Fibroblast of skin of left quadriceps (primary cell): ENCODE results near the gene PTPRN2.
"Not testable (repeated sequence)": the region's sequence is repeated elsewhere in the genome, so short reads cannot be mapped to it uniquely, and the experiment has no call there.

ENCODE experiments used
- DNase-seq, 2 experiments: peaks; one replicate each; pipeline ENCODE4 v3.0.0-alpha.2; 2013; ENCODE audit warnings: low read depth in 2 of 2

Gene PTPRN2

DNA sequence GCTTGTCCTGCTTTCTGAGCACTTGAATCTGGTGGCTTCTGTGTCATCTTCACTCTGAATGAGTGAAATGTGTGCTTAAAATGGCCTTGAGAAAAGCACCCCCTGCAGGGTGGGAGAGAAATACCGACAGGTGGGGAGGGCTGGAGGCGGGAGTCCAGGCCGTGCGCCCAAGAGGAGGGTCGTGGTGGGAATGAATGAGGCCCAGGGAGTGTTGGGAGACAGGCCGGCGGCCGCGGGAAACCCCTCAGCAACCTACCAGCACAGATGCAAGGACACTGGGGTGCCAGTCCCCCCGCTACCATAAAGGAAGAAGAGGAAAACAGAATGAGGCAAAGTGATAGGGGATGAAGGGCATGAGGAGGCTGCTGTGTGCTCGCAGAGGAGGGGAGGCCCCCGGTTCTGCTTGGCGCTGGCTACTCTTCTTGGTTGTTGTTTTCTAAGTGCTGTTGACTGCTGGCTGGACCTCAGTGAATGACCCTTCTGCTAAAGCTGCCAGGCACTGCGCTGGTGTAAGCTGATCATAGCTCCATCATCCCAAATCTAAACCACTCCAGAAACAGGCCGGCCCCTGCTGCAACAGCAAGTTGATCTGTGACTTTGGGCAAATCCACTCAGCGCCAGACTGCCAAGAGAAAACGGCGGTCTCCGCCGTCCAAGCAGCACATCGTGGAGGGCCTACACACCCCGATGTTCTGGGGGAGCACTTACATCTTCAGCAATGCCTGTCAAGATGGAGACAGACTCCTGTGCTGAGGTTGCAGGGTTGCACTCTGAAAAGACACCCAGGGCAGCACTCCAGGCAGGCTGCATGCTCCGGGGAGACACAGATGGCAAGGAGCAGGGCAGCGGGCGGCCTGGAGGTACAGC, 872.3 kb downstream of the PTPRN2 start:
- no peak for DNase-seq

DNA sequence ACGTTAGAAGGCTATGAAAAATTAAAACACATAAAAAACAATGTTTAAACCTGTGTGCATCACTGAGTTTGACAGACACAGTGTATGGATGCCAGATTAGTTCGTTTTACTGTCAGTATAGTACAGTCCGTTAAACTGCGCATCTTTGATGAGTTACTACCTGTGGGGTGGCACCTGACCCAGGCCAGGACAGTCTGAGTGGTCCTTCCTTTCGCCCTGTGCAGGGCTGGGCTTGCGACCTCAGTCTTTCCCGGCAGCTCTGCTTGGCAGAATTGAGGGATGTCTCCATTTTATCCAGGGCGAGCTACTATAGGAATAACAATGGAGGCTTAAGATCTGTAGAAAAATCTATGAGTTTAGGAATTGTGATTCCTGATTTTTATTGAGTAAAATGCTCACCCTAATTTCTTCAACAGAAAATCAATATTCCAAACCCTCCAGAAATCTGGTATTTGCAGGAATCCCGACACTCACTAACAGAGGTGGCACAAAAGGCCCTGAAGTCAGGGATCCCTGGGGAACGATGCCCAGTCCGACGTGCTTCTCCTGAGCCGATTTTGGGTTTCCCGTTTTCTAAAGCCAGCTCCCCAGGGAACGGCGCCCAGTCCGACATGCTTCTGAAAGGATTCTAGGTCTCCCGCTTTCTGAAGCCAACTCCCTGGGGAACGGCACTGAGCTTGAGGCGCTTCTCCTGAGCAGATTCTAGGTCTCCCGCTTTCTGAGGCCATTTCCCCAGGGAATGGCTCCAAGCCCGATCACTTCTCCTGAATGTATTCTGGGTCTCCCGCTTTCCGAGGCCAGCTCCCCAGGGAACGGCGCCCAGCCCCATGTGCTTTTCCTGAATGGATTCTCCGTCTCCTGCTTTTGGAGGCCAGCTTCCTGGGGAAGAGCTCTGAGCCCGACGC, 873.2 kb downstream of the PTPRN2 start:
- DNase-seq = no peak

DNA sequence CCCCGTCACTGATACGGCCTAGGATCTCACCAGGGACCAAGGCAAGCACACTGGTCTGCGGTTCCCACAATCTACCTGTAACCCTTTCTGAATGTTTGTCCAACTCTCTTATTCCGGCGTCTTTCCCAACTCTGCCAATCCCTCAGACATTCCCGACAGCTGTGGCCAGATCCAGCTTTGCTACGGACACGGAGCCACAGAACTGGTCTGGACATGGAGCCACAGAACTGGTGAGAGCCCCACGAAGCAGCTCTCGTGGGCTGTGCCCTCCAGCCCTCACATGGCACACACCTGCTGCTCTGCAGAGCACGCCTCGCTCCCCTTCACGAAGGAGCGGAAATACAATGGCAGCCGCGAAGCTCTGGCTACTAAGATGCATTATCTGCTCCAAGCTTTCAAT, 874.0 kb downstream of the PTPRN2 start:
- DNase-seq = no peak

DNA sequence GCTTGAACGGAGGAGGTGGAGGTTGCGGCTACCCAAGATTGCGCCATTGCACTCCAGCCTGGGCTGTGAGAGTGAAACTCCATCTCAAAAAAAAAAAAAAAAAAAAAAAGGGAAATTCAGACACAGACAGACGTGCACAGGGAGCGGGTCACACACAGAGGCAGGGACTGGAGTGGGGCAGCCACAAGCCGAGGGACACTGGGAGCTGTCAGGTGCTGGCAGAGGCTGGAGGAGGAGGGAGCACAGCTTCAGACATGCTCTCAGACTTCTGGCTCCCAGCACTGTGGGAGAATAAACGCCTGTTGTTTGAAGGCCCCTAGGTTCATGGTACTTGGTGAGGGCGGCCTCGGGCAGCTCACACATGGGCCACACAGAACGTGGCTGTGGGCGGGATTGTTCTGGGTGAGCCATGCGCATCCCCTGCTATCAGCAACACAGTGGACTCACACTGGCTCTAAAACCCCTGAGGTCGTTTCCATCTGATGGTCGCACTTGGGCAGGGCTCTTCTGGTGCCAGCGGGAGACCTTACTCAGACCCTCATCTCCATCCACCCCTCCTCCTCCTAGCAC, 874.9 kb downstream of the PTPRN2 start:
- DNase-seq = no peak

DNA sequence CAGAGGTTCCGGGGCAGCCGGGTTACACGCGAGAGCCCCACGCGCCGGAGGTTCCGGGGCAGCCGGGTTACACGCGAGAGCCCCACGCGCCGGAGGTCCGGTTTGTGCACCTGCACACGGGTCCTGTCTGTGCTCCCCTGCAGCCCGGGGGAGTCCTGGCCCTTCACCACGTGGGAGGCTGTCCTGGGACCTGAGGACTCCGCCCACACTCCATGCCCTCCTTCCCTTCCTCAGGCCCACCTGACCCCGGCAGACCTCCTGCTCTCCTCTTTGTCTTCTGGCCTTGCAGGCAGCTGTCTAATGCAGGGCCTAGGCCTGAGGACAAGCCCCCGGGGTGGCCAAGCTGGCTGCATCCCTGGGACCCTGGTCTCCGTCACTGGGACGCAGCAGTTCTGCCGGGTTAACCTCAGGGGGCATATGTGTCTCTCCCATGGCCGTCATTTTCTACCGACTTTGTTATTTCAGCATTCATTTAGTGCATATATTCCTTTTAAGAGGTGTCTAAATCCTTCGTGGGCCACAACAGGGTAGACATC, 876.2 kb downstream of the PTPRN2 start:
- no peak for DNase-seq

DNA sequence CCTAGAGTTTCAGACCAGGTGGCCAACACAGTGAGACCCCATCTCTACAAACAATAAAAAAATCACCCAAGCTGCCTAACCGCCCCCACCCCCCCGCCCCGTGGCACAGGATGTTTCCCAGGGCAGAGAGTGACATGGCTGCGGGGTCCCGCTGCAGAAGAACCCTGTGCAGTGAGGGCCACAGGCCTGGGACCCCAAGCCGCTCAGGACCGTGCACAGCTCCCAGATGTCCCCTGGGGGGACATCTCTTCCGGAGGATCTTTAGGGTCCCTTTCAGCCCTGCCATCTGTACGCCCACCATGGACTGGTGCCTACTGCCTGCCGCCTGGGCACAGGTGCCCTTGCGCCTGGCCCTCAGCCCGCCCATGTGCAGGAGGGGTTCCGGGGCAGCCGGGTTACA, 877.2 kb downstream of the PTPRN2 start:
- no peak for DNase-seq

DNA sequence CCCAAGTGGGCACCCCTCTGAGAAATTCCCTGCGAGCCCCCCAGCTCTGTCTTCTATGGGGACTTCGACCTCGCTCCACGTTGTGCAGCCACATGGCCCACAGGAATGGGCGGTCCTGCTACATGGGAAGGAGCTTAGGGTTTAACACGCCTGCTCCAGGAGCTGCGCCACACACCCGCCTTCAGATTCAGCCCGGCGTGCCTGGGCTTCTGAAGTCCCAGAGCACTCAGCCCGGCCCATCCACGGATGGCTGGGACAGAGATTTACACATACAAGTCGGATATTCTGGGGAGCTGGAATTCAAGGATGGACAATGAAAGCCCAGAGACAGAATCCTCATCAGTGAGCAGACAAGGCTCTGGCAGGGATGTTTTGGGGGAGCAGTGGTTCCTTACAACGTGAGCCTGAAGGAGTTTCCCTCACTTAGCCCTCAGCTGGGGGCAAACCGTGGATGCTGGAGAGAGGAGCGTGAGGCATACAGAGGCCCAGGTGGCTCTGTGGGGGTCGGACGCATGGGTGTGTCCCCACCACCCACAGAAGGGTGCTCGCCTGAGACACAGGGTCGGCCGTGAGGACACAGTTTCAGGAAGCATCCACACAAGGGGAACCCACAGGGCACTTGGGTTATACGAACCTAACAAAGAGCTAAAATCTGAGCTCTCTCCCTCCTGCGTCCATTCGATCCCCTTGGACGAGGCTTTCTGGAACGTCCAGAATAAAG, 877.9 kb downstream of the PTPRN2 start:
- no peak for DNase-seq

DNA sequence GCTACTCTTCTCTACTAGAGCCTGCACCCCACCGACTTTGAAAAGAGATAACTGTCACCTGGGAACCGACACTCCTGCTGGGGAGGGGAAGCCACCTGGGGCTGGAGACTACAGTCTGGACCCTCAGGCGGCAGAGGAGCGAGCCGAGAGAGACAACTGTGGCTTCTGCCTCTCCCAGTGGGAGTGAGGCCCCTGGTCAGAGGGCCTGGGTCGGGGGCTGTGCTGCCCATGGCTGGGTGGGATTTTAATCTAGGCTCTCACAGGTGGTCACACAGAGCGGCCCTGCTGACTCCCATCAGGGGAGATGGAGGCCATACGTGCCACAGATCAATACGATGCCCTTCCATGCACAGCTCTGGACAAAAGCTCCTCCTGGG, 878.7 kb downstream of the PTPRN2 start:
- DNase-seq = no peak

DNA sequence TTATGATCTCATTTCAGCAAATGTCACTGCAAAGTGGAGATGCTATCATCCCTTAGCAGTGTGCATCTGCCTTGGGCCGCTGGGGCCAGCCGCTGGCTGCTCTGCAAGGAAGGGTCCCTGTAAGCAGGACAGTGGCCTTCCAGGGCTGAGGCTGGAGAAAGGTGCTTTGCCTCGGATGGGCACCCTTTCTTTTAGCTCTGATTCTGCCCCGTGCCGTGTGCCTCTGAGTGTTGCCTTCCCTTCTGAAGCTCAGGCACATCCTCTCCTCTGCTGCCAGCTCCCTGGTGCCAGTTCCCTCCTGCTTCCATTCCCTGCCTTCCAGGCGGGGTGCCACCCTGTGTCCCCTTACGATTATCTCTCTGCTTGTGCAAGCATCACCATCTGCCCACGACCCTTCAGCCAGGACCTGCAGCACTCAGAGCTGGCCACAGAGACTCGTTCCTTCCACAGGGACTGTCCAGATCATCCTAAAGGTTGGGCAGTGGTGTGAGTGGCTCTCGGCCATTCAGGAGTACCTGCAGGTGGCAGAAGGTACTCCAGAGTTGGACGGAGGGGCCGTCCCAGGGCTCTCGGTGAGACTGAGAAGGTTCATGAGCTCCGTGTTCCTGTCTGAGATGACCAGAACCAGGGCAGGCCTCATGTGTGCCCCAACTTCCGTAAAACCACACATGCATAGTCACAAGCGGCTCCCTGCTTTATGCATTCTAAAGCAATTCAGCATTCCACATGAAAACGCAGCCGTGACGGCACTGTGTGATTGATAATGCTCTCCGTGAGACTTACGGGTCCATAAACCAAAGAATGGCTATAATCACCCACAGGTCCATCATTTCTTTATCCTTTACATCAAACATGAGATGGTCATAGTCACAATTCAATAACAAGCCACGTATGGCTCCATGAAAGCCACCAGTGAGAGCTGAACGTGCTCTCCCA, 879.4 kb downstream of the PTPRN2 start:
- DNase-seq = no peak

DNA sequence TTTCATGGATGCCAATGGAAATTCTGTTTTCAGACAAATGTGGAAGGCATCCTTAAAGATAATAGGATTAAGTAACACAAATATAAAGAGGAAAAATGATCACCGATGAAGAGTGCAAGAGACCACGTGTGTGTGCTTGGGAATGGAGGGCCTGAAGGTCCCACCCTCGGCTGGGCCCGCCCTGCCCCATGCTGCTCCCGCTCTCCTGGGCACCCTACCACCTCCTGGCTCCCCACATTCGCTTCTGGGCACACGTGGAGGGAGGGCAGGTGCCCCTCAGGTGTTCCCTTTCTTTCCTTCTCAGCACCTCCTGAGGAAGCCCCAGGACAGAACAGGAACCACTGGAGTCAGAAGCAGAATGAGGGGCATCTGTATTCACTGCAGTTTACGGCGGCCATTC, 883.3 kb downstream of the PTPRN2 start:
- no peak for DNase-seq

DNA sequence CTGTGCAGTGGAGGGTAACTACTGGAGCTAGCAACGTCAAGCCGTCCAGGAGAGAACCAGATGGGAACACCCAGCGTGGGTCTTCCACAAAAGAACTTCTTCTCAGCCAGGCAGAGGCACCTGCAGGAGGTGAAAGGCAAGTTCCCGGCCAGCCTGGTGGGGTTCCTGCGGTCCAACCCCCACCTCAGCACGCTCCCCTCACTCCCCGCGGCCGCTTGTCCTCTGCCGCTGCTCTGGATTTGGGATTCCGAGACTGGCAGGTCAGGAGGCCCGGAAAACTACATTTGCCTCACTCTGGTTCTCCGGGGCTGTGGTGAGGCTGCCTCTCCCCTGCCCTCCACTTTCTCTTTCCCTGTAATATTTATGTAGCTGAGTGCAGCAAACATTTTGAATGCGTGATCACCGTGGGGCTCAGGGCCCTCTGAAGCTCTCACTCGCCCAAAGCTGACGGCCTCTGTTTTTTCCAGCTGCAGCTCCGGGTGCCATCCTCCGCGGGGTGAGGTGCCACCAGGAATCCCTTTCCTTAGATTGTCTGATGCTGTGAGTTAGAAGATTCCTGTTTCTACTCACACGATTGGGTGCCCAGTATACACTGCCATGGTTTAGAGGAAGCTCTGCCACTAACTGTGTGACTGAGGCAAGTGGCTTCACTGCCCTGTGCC, 884.0 kb downstream of the PTPRN2 start:
- no peak for DNase-seq

DNA sequence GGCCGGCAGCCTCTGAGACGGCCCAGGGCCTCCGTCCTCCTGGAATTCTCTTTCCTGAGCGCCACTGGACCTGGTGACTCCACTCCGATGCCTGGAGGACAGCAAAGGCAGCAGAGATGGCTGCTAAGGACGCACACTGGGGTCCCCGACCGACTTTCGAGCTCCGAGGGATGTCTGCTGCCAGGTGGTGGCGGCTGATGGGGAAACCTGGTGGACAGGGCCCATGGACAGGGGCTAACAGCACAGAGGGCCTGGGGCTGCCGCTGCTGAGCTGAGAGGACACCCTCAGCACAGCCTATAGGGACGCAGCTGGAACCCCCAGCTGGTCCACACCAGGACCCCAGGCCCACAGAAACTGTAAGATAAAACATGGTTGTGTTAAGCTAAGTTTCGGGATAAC, 884.5 kb downstream of the PTPRN2 start:
- no peak for DNase-seq

DNA sequence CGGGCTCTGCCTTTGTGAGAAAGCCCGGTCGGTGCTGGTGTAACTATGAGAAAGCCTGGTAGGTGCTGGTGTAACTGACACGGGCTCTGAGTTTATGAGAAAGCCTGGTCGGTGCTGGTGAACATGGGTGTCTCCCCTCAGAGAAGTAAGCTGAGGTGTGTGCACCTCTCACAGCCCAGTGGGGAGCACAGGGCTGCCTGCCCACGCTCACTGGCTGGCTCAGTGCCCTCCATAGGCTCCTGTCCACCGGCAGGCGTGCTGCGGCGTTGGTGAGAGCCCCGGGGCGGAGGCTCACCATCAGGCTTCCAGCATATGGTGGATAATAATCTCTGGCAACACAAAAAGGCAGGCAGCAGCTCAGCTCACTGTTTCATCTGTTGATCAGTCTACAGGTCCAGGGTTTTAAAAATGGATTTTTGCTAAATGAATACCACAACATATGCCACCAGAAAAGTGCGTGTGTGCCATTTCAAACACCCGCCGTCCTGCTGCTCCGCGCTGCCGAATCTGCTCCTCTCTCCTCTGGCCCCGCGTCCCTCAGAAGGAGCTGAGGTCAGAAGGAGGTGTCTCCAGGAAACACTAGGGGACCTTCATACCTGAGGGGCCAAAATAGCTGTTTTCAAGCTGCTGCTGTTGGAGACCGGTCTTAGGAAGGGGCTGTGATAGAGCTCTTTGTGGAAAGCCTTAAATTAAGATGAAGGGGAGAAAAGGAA, 885.2 kb downstream of the PTPRN2 start:
- DNase-seq = no peak

DNA sequence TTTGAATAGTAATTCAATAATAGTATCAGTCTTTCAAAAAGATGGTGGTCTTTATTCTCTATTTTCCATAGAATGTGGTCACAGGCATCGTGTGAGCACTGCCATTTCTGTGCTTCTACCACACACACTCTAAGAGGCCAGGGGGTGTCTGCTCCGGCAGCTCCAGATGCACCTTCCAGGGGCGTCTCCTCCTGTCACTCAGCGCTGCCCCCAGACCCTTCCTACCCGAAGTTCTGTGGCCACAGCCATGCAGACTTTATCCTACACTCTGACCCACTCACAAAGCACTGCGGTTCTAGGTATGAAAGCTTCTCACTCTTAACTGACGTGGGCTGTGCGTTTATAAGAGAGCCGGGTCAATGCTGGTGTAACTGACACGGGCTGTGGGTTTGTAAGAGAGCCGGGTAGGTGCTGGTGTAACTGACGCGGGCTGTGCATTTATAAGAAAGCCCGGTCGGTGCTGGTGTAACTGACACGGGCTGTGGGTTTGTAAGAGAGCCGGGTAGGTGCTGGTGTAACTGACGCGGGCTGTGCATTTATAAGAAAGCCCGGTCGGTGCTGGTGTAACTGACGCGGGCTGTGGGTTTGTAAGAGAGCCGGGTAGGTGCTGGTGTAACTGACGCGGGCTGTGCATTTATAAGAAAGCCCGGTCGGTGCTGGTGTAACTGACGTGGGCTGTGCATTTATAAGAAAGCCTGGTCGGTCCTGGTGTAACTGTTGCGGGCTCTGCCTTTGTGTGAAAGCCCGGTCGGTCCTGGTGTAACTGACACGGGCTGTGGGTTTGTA, 886.0 kb downstream of the PTPRN2 start:
- DNase-seq = not testable (repeated sequence)

DNA sequence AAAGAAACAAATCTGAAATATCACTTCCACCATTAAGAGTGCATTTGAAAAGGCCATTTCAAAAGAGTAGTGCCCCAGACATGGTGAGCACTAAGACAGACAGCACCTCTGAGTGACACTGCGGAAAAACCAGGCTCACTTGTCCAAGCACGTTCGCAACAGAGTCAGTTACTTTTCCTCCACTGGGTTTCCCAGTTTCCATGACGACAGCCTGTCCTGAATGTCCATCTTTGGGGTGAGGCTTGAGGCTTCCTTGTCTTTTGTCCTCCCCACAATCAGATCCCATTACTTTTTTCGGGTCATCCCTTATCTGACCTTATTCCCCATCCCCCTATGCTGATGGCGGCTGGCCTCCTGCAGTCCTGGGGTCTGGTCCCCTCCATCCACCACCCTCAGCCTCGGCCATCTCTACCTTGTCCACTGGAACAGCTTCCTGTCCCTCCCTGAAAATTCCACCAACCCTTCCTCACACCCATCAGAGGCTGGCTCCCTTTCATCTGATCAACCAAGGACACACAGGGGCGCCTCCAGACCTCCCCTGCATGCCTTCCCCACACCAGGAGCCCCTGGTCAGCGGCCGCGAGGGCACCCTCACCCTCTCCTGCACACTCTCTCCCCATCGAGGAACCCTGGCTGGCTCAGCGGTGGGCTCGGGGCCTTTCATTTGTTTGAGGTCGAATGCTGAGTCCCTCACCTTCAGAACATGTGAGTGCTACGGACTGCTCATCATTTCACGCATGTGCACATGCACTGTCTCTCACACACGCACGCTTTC, 887.2 kb downstream of the PTPRN2 start:
- DNase-seq = no peak

DNA sequence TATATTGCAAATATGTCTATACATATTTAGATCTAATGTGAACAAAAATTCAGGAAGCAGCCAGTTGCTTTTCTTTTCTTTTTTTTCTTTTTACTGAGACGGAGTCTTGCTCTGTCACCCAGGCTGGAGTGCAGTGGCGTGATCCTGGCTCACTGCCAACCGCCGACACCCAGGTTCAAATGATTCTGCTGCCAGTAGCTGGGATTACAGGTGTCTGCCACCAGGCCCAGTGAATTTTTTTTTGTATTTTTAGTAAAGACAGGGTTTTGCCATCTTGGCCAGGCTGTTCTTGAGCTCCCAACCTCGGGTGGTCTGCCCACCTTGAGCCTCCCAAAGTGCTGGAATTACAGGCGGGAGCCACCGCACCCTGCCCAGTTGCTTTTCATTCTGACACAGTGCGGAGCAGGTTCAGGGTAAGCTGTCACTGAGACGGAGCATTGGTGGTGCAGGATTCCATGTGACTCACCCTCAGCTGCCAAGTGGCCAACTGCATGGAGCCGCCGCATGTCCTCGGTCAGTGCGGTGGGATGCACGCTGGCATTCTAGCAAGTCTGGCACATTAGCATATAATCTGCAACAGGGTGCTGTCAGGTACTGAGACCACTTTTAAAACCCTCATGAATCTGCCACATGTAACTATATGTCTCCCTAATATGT, 888.1 kb downstream of the PTPRN2 start:
- DNase-seq = no peak

DNA sequence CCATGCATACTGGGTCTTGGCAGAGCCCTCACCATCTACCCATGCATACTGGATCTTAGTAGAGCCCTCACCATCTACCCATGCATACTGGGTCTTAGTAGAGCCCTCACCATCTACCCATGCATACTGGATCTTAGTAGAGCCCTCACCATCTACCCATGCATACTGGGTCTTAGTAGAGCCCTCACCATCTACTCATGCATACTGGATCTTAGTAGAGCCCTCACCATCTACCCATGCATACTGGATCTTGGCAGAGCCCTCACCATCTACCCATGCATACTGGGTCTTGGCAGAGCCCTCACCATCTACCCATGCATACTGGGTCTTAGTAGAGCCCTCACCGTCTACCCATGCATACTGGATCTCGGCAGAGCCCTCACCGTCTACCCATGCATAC, 890.3 kb downstream of the PTPRN2 start:
- not testable (repeated sequence) for DNase-seq
